ENCODE data around the gene SDCCAG8.

DNA sequence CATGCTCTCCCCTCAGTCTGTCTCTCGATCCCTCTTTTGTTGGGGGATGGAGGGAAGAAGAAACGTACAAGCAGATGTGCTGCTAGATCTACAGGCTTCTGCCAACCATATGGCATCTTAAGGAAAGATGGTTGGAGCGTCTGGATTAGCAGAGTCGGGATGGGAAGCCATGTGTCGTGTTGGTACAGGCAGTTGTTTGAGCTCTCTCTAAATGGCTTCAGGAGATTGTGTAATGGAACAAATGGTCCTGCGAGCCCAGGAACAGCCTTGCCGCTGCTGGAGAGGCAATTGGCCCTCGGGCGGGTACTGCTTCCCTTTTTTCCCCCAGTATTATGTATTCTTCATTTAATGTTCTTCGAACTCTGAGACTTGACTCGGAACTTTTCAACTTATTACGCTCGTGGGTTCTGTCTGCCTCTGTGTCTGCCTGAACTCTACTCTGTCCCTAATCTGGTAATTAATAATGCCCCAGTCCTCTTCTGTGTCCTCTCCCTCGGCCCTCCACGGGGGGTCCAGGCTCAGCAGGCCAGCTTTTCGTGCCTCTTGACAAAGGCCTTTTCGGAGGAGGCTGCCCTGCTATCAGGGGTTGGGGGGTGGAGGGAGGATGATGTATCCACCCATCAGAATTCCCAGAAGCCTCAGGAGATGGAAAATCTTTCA lies 215.3 kb downstream of the SDCCAG8 start:
- TF ChIP-seq, protein P1, sequence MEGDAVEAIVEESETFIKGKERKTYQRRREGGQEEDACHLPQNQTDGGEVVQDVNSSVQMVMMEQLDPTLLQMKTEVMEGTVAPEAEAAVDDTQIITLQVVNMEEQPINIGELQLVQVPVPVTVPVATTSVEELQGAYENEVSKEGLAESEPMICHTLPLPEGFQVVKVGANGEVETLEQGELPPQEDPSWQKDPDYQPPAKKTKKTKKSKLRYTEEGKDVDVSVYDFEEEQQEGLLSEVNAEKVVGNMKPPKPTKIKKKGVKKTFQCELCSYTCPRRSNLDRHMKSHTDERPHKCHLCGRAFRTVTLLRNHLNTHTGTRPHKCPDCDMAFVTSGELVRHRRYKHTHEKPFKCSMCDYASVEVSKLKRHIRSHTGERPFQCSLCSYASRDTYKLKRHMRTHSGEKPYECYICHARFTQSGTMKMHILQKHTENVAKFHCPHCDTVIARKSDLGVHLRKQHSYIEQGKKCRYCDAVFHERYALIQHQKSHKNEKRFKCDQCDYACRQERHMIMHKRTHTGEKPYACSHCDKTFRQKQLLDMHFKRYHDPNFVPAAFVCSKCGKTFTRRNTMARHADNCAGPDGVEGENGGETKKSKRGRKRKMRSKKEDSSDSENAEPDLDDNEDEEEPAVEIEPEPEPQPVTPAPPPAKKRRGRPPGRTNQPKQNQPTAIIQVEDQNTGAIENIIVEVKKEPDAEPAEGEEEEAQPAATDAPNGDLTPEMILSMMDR (IDR thresholded peaks at IDR 0.05; ENCODE audit: low read depth, low read length), result no peak
- TF ChIP-seq EZH2phosphoT487 (IDR thresholded peaks at IDR 0.05; ENCODE audit: low read depth), result no peak
